Spleen (tissue), 7 donors: ENCODE measurements around the gene MAOB.

ENCODE experiments used
- CTCF ChIP-seq, 11 experiments: fragments of 200-600 bp in 7 of 11; fragments of 450-650 bp in 4 of 11; sonication (generic) in 4 of 11; IDR thresholded peaks in 8 of 11; conservative IDR thresholded peaks in 3 of 11; 1 replicate in 7 of 11; 2 replicates in 4 of 11; pipeline versions ENCODE4 v1.4.0 to v1.8.0; 2016 to 2021; ENCODE audit warnings: antibody characterized with exemption in 11 of 11, inconsistent platforms in 4 of 11, mild to moderate bottlenecking in 1 of 11
- POLR2AphosphoS5 ChIP-seq, 3 donors: sonication (generic); formaldehyde crosslinking; IDR thresholded peaks; one replicate each; pipeline ENCODE4 v1.5.1; 2017; ENCODE audit warnings: antibody characterized with exemption in 3 of 3
- donor health status: DM: no; HTN: no; CAD: no; lungs with moderate emphysema.
- donor health status: DM: no; HTN: no; CAD: no.
- donor health status: DM: no; HTN: no; CAD: no.

- TF ChIP-seq CTCF (IDR thresholded peaks at IDR 0.05 in 8 of 11, conservative IDR thresholded peaks at IDR 0.05 in 3 of 11) (no peak), POLR2AphosphoS5 (IDR thresholded peaks at IDR 0.05) (no peak)
These were observed 151.2 kb downstream of the MAOB start for GRCh38 chrX:43731086-43731485.
